GM19328 (cell line): ENCODE results near the gene ZNF740.

Experiments used
- ATAC-seq: cut with Tn5 transposase; IDR thresholded peaks from one replicate; pipeline ENCODE4 v1.9.1; 2021; ENCODE audit warnings: mild to moderate bottlenecking, moderate library complexity; ENCODE audit not compliant: unreplicated experiment

ZNF740 gene

GRCh38 chr12:53241623-53242412 lies 61.3 kb downstream of the ZNF740 start:
- no peak for ATAC-seq

- ATAC-seq: no peak
Observed at GRCh38 chr12:53244337-53244736, 63.8 kb downstream of the ZNF740 start.
